Osteoblast (primary cell): ENCODE measurements around the gene RNF217. TPM values are rescaled to one million over a fixed set of nuclear protein-coding genes. Genes with fewer than 3 reads are reported as not detected.

ENCODE experiments used
- DNase-seq: peaks from one replicate; pipeline ENCODE4 v3.0.0; 2011; ENCODE audit warnings: low spot score, mixed read lengths; ENCODE audit not compliant: insufficient read length; ENCODE audit errors: missing footprints
- H2AFZ ChIP-seq: 2 replicates; pipeline ENCODE4 v1.6.0; 2011; ENCODE audit warnings: mild to moderate bottlenecking, low read length
- H3K27ac ChIP-seq: 2 replicates; pipeline ENCODE4 v1.5.1; 2011; ENCODE audit warnings: mild to moderate bottlenecking, low read depth, low read length, moderate library complexity
- H3K27me3 ChIP-seq: 2 replicates; pipeline ENCODE4 v1.6.0; 2012; ENCODE audit warnings: mild to moderate bottlenecking, control low read depth, inconsistent platforms, low read length, moderate library complexity; ENCODE audit not compliant: insufficient read depth
- H3K36me3 ChIP-seq: 2 replicates; pipeline ENCODE4 v1.5.1; 2011; ENCODE audit warnings: mild to moderate bottlenecking, low read length, control low read depth, moderate library complexity; ENCODE audit not compliant: insufficient read depth
- H3K4me1 ChIP-seq: 2 replicates; pipeline ENCODE4 v1.5.1; 2011; ENCODE audit warnings: mild to moderate bottlenecking, low read length, control low read depth, moderate library complexity; ENCODE audit not compliant: insufficient read depth
- H3K4me2 ChIP-seq: 2 replicates; pipeline ENCODE4 v1.6.0; 2011; ENCODE audit warnings: mild to moderate bottlenecking, low read length; ENCODE audit not compliant: insufficient read depth
- H3K4me3 ChIP-seq: fragments of 200-600 bp; sonication (generic); 3 replicates; pipeline ENCODE4 v1.5.1; 2012; ENCODE audit warnings: mild to moderate bottlenecking, low read length, inconsistent platforms; ENCODE audit not compliant: insufficient read depth
- H3K79me2 ChIP-seq: 2 replicates; pipeline ENCODE4 v1.6.0; 2012; ENCODE audit warnings: mild to moderate bottlenecking, low read length, control low read depth, inconsistent platforms; ENCODE audit not compliant: insufficient read depth
- H3K9me3 ChIP-seq: 2 replicates; pipeline ENCODE4 v1.5.1; 2011; ENCODE audit warnings: low read depth, low read length, control low read depth
- H4K20me1 ChIP-seq: 2 replicates; pipeline ENCODE4 v1.6.0; 2012; ENCODE audit warnings: mild to moderate bottlenecking, low read length, control low read depth; ENCODE audit not compliant: insufficient read depth
- total RNA-seq: library from RNA; depleted of rRNA; stranded (reverse); fragments of >200 nt; gene quantifications from 2 replicates; pipeline ENCODE4 v1.2.3, GENCODE V29; 2012
- TF ChIP-seq, protein P1 (sequence below): IDR thresholded peaks from 2 replicates; pipeline ENCODE4 v1.5.1; 2011; ENCODE audit warnings: mild to moderate bottlenecking, low read depth, low read length, moderate library complexity; ENCODE audit errors: extremely low read depth

Gene RNF217
- total RNA-seq, 1 donor = 22.8 TPM

DNA sequence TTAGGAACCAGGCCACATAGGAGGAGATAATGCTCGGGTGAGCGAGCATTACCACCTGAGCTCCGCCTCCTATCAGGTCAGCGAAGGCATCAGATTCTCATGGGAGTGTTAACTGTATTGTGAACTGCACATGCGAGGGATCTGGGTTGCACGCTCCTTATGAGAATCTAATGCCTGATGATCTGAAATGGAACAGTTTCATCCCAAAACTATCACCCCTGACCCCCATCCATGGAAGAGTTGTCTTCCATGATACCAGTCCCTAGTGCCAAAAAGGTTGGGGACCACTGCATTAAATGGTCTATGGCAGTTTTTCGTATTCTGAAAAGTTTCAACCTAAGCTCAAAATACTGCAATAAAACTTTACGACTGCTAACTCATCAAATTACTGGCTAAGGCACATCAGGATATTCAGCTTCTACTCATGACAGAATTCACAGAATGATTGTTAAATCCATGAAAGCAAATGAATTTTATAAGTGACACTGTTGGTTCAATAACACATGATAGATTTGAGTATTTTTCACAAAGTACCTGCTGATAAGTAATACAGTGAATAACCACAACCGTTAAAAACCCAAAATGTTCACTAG is 25.9 kb downstream of the RNF217 start:
- no peaks in the 10 kb centered on the region for H3K27me3 ChIP-seq
- no peaks in the 10 kb centered on the region for H3K36me3 ChIP-seq
- H2AFZ ChIP-seq = no peak overlapping the region
- TF ChIP-seq, protein P1, sequence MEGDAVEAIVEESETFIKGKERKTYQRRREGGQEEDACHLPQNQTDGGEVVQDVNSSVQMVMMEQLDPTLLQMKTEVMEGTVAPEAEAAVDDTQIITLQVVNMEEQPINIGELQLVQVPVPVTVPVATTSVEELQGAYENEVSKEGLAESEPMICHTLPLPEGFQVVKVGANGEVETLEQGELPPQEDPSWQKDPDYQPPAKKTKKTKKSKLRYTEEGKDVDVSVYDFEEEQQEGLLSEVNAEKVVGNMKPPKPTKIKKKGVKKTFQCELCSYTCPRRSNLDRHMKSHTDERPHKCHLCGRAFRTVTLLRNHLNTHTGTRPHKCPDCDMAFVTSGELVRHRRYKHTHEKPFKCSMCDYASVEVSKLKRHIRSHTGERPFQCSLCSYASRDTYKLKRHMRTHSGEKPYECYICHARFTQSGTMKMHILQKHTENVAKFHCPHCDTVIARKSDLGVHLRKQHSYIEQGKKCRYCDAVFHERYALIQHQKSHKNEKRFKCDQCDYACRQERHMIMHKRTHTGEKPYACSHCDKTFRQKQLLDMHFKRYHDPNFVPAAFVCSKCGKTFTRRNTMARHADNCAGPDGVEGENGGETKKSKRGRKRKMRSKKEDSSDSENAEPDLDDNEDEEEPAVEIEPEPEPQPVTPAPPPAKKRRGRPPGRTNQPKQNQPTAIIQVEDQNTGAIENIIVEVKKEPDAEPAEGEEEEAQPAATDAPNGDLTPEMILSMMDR = no peak
- no peak overlapping the region for H3K4me3 ChIP-seq
- peaks cover 2% of the 10 kb centered on the region for H4K20me1 ChIP-seq
- H3K4me1 ChIP-seq = peaks cover 17% of the 10 kb centered on the region
- H3K27ac ChIP-seq = no peak overlapping the region
- no peak overlapping the region for H3K4me2 ChIP-seq
- no peak for DNase-seq
- H3K9me3 ChIP-seq = no peaks in the 10 kb centered on the region
- H3K79me2 ChIP-seq = peaks cover 65% of the 10 kb centered on the region

DNA sequence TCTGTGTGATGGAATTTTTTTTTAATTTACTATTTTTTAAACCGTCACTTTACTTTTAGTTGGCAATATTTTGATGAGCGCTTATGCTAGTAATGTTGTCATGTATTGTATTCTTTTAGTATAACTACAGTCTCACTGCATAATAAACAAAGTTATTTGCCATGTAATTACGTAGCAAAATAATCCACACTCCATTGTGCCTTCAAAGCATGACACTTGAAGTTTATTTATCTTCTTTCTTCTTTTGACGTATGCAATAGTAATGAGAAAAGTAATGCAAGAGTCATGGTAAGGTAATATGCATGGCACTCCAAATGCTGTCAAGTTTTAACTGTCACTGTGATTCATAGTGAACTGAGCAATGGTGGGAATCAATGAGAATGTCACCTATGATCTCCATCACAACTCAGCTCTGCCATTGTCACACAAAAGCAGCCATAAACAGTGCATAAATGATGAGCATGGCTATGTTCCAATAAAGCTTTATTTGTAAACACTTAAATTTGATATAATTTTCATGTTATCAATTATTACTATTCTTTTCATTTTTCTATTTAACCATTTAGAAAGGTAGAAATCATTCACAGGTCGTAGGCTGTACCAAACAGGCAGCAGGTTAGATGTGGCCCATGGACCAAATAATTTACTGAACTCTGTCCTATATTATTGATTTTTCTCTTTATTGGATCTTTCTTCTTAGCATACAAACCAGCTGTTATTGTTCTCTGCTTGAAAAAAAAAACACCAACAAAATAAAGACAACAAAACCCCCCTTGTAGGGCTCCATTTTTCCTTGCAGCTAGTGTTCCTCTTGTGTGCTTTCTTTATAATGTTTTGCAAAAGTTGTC is 27.1 kb downstream of the RNF217 start:
- peak; percentile 43 for DNase-seq
- Histone ChIP-seq H3K36me3 (no peaks in the 10 kb centered on the region), H3K4me3 (no peak overlapping the region), H4K20me1 (peaks cover 2% of the 10 kb centered on the region), H3K4me2 (no peak overlapping the region), H3K4me1 (peaks cover 19% of the 10 kb centered on the region), H2AFZ (no peak overlapping the region), H3K27me3 (no peaks in the 10 kb centered on the region), H3K9me3 (no peaks in the 10 kb centered on the region), H3K79me2 (peaks cover 60% of the 10 kb centered on the region), H3K27ac (no peak overlapping the region)
- TF ChIP-seq, protein P1 = no peak

DNA sequence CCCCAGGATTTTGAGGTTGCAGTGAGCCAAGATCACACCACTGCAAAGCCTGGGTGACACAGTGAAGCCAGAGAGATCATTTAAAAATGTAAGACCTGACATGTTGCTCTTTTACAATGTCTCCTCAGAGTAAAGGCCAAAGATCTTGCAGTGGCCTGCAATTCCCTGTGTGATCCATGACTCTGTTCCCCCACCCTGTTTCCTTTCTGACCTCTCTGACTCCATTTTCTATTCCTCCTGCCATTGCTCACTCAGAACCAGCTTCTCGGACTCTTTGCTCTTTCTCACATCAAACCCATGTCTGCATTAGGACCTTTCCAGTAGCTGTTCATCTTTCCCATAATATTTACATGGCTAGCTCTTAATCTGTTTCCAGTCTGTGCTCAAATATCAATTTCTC is 28.8 kb downstream of the RNF217 start:
- no peak overlapping the region for H3K4me2 ChIP-seq
- H3K9me3 ChIP-seq = no peaks in the 10 kb centered on the region
- no peaks in the 10 kb centered on the region for H3K27me3 ChIP-seq
- peaks cover 25% of the 10 kb centered on the region for H3K4me1 ChIP-seq
- peaks cover 2% of the 10 kb centered on the region for H4K20me1 ChIP-seq
- no peak overlapping the region for H3K4me3 ChIP-seq
- TF ChIP-seq, protein P1 = no peak
- H3K79me2 ChIP-seq = peaks cover 55% of the 10 kb centered on the region
- H3K27ac ChIP-seq = no peak overlapping the region
- no peak overlapping the region for H2AFZ ChIP-seq
- DNase-seq = no peak
- H3K36me3 ChIP-seq = no peaks in the 10 kb centered on the region

DNA sequence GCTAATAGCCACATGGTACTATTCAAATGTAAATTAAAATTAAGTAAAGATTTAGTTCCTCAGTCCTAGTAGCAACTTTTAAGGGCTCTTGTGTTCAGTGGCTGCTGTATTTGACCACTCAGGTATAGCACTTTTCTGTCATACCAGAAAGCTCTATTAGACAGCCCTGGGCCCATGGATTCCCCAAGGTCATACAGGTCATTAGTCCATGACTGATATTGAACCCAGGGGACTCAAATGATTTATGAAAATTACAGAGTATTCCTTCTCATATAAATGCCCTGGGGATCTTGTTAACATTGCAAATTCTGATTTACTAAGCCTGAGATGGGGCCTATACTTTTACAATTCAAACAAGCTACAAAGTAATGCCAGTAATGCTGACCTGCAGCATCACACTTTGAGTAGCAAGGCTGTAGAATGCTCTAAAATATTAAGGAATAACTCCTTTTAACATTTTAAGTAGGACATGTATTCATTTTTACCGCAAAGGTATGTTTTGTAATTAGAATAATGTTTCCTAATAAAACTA is 29.6 kb downstream of the RNF217 start:
- Histone ChIP-seq H3K27ac (no peak overlapping the region), H3K4me1 (peaks cover 28% of the 10 kb centered on the region), H3K4me3 (no peak overlapping the region), H3K4me2 (no peak overlapping the region), H2AFZ (no peak overlapping the region), H3K9me3 (no peaks in the 10 kb centered on the region), H3K27me3 (no peaks in the 10 kb centered on the region), H3K36me3 (no peaks in the 10 kb centered on the region), H3K79me2 (peaks cover 50% of the 10 kb centered on the region), H4K20me1 (peaks cover 2% of the 10 kb centered on the region)
- TF ChIP-seq, protein P1 = no peak
- no peak for DNase-seq
